Hepatocyte (in vitro differentiated cells): Measurements from ENCODE around the gene CAP1.

ENCODE experiments used
- EZH2 ChIP-seq: fragments of 200-600 bp; sonication (generic); IDR thresholded peaks from 2 replicates; pipeline ENCODE4 v1.6.1; 2016; ENCODE audit warnings: antibody characterized with exemption, mild to moderate bottlenecking, borderline replicate concordance
- TF ChIP-seq, protein P1 (sequence below): fragments of 200-600 bp; sonication (generic); IDR thresholded peaks from 2 replicates; pipeline ENCODE4 v1.5.1; 2016; ENCODE audit warnings: antibody characterized with exemption, mild to moderate bottlenecking; ENCODE audit not compliant: poor library complexity

- no peak for TF ChIP-seq EZH2
- TF ChIP-seq, protein P1, sequence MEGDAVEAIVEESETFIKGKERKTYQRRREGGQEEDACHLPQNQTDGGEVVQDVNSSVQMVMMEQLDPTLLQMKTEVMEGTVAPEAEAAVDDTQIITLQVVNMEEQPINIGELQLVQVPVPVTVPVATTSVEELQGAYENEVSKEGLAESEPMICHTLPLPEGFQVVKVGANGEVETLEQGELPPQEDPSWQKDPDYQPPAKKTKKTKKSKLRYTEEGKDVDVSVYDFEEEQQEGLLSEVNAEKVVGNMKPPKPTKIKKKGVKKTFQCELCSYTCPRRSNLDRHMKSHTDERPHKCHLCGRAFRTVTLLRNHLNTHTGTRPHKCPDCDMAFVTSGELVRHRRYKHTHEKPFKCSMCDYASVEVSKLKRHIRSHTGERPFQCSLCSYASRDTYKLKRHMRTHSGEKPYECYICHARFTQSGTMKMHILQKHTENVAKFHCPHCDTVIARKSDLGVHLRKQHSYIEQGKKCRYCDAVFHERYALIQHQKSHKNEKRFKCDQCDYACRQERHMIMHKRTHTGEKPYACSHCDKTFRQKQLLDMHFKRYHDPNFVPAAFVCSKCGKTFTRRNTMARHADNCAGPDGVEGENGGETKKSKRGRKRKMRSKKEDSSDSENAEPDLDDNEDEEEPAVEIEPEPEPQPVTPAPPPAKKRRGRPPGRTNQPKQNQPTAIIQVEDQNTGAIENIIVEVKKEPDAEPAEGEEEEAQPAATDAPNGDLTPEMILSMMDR = no peak
These were observed 44.5 kb upstream of the CAP1 start for GRCh38 chr1:39995973-39996393.
